Mucosa of rectum (tissue), 2 donors: ENCODE results near the gene DNER.
A peak's percentile ranks its signal among the peaks of the same experiment; 100 is the strongest.

ENCODE experiments used
- H3K27ac ChIP-seq, 2 donors: one replicate each; pipeline ENCODE4 v1.7.0; 2013; ENCODE audit warnings: inconsistent platforms in 2 of 2, low read depth in 2 of 2, low read length in 2 of 2
- H3K27me3 ChIP-seq, 2 donors: one replicate each; pipeline ENCODE4 v1.7.0; 2013; ENCODE audit warnings: low read length in 2 of 2; ENCODE audit not compliant: control insufficient read depth in 2 of 2, insufficient read depth in 2 of 2
- H3K36me3 ChIP-seq, 2 donors: one replicate each; pipeline ENCODE4 v1.7.0; 2013; ENCODE audit warnings: low read length in 2 of 2; ENCODE audit not compliant: control insufficient read depth in 2 of 2, insufficient read depth in 2 of 2
- H3K4me1 ChIP-seq, 2 donors: one replicate each; pipeline ENCODE4 v1.7.0; 2013; ENCODE audit warnings: low read length in 2 of 2, mild to moderate bottlenecking in 1 of 2; ENCODE audit not compliant: control insufficient read depth in 2 of 2, insufficient read depth in 2 of 2
- H3K4me3 ChIP-seq, 2 donors: one replicate each; pipeline ENCODE4 v1.7.0; 2013; ENCODE audit warnings: low read length in 2 of 2
- H3K9ac ChIP-seq, 2 donors: one replicate each; pipeline ENCODE4 v1.7.0; 2013; ENCODE audit warnings: low read length in 2 of 2, low read depth in 1 of 2, mild to moderate bottlenecking in 1 of 2
- H3K9me3 ChIP-seq, 2 donors: one replicate each; pipeline ENCODE4 v1.7.0; 2013; ENCODE audit warnings: low read length in 2 of 2; ENCODE audit not compliant: control insufficient read depth in 2 of 2
- donor health status: healthy.
- donor health status: Normal muscosa, but diverticular disease.

DNER gene

DNA sequence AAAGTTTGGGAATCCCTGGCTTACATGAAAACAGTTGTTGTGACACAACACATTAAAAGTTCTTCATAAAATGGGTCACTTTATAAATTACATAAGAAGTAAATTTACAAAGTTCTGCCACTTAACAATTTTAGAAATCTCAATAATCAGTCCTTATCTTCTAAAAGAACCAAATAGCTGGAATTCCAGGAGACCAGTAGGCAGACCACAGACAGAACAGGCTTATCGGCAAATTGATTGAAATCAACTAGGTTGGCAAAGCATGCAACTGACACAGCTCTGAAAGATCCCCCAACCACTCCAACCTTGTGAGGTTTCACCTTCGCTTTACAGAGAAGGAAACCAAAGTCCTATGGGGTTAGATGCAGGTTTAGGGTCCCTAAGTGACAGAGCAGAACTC is 103.0 kb downstream of the DNER start:
- Histone ChIP-seq H3K4me1 (no peaks in the 10 kb centered on the region), H3K27ac (no peak overlapping the region), H3K9me3 (no peaks in the 10 kb centered on the region), H3K4me3 (no peak overlapping the region), H3K9ac (no peak overlapping the region), H3K36me3 (no peaks in the 10 kb centered on the region), H3K27me3 (no peaks in the 10 kb centered on the region)

DNA sequence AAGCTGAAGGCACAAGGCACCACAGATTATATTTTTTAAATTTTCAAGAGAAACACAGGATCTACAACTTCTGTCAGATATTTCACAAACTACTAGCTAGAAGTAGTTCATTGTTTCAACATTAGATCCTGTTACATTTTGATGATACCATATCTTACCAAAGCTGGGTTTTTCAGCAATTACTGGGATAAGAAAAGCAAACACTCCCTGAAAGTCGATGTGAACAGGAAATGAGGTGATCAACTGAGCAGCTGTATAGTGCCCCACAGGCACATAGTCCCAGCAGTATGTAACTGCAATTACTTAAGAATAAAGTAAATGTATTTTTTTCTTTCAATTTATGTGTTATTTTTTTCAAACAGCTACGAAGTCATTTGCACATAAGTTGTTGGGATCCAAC is 103.5 kb downstream of the DNER start:
- no peaks in the 10 kb centered on the region for H3K4me1 ChIP-seq
- H3K27ac ChIP-seq: no peak overlapping the region
- H3K9ac ChIP-seq: no peak overlapping the region
- H3K9me3 ChIP-seq: no peaks in the 10 kb centered on the region
- no peak overlapping the region for H3K4me3 ChIP-seq
- H3K27me3 ChIP-seq: no peaks in the 10 kb centered on the region
- H3K36me3 ChIP-seq: no peaks in the 10 kb centered on the region

DNA sequence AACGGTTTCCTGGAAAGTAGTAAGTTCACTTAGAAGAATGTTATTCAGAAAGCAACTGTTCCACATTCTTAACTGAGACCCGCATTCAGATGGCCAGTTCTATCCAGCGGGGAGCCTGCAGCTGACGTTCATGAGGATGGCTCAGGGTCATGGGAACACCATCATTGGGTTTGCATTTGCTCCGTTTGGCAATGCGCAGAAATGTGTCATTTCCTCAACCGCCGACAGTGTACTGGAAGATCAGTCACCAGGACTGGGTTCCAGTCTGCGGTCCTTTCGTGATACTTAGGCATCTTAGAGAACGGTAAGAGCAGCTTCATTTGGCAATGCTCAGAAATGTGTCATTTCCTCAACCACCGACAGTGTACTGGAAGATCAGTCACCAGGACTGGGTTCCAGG is 104.0 kb downstream of the DNER start:
- Histone ChIP-seq H3K9me3 (no peaks in the 10 kb centered on the region), H3K4me1 (no peaks in the 10 kb centered on the region), H3K4me3 (no peak overlapping the region), H3K36me3 (no peaks in the 10 kb centered on the region), H3K27ac (no peak overlapping the region), H3K9ac (no peak overlapping the region), H3K27me3 (no peaks in the 10 kb centered on the region)

DNA sequence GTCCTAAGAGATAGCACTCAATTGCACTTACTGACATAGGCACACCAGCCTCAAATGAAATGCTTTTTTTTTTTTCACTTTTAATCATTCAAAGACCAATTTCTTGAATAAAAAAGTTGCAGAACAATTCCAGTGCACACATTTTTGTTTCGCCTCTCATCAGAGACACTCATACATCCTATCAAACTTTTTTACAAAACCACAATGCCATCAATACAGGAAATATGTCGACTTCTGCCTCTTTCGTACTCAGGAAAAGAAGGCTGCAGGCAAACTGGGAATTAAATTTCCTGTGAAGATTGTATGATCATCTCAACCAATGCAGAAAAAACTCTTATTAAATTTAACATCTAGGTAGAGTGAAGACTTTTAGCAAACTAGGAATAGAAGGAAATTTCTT is 112.4 kb downstream of the DNER start:
- Histone ChIP-seq H3K27ac (no peak overlapping the region), H3K4me3 (no peak overlapping the region), H3K4me1 (no peaks in the 10 kb centered on the region), H3K27me3 (no peaks in the 10 kb centered on the region), H3K9ac (no peak overlapping the region), H3K36me3 (no peaks in the 10 kb centered on the region), H3K9me3 (no peaks in the 10 kb centered on the region)

DNA sequence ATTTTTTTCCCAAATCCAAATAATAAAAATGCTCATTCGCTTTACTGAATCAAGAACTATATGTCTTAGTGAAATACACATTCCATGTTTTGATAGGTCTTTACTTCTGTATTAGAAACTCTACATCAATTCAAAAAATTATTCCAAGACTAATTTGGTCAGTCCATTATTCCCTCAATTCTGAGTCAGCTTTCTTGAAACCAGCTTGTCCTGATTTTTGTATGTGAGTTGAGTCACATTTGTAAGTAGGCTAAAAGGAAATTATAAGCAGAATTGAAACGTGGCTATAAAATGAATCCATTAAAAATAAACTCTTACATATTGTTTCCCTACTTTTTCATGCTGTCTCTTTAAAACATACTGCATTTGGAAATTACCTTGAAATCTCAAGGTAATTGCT is 113.0 kb downstream of the DNER start:
- Histone ChIP-seq H3K4me1 (no peaks in the 10 kb centered on the region), H3K36me3 (no peaks in the 10 kb centered on the region), H3K9ac (no peak overlapping the region), H3K9me3 (no peaks in the 10 kb centered on the region), H3K4me3 (no peak overlapping the region), H3K27me3 (no peaks in the 10 kb centered on the region), H3K27ac (no peak overlapping the region)

DNA sequence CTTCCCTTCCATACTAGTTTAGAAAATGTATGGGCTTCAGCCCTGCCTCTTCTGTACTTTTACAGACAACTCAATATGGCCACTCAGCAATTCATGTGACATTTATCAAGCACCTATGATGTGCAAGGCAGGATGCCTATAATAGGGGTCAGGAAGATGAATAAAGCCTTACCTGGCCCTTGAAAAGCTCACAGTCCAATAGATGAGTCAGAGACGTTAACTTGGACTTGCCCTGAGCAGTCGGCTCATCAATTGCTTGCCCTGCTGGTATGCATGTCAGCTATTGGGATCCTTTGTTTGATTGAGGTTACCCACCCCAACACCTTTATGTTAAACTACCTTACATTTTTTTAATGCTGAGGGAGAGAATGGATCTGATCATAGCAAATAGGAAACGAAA is 116.1 kb downstream of the DNER start:
- Histone ChIP-seq H3K36me3 (no peaks in the 10 kb centered on the region), H3K4me1 (no peaks in the 10 kb centered on the region), H3K9me3 (no peaks in the 10 kb centered on the region), H3K27me3 (no peaks in the 10 kb centered on the region), H3K27ac (no peak overlapping the region), H3K4me3 (no peak overlapping the region), H3K9ac (no peak overlapping the region)

DNA sequence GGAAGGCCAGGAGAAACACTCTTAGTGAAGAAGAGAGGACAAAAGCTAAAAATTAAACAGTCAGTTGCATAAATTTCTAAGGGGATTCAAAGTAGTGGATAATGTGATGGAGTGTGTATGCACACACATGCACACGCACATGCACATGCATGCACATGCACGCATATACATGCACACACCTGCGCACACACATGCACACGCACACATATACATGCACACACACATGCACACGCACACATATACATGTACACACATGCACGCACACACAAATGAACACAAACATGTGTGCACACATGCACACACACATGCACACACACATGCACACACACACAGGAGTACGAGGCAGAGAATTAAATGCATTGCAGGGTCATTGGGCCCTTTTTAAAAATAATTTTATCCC is 117.6 kb downstream of the DNER start:
- Histone ChIP-seq H3K27ac (no peak overlapping the region), H3K9me3 (no peaks in the 10 kb centered on the region), H3K4me1 (no peaks in the 10 kb centered on the region), H3K36me3 (no peaks in the 10 kb centered on the region), H3K27me3 (no peaks in the 10 kb centered on the region), H3K9ac (no peak overlapping the region), H3K4me3 (no peak overlapping the region)

DNA sequence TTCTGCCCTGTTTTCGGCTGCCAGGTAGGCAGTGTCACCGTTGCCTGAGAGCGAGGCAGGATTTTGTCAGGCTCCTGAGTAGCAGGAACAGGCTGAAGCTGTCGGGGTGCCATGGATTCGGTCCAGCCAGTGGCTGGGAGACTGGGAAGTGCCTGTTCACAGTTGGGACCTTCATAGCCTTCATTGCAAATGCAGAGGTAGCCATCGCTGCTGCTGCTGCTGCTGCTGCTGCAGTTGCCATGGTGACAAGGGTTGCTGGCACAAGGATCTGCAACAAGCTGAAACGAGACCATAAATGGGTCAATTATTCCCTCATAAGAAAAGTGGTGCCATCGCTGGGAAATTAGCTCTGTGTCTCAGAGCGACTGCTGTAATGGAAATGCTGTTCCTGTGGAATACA is 122.7 kb downstream of the DNER start:
- Histone ChIP-seq H3K36me3 (no peaks in the 10 kb centered on the region), H3K9ac (no peak overlapping the region), H3K9me3 (no peaks in the 10 kb centered on the region), H3K27me3 (no peaks in the 10 kb centered on the region), H3K27ac (no peak overlapping the region), H3K4me3 (no peak overlapping the region), H3K4me1 (no peaks in the 10 kb centered on the region)

DNA sequence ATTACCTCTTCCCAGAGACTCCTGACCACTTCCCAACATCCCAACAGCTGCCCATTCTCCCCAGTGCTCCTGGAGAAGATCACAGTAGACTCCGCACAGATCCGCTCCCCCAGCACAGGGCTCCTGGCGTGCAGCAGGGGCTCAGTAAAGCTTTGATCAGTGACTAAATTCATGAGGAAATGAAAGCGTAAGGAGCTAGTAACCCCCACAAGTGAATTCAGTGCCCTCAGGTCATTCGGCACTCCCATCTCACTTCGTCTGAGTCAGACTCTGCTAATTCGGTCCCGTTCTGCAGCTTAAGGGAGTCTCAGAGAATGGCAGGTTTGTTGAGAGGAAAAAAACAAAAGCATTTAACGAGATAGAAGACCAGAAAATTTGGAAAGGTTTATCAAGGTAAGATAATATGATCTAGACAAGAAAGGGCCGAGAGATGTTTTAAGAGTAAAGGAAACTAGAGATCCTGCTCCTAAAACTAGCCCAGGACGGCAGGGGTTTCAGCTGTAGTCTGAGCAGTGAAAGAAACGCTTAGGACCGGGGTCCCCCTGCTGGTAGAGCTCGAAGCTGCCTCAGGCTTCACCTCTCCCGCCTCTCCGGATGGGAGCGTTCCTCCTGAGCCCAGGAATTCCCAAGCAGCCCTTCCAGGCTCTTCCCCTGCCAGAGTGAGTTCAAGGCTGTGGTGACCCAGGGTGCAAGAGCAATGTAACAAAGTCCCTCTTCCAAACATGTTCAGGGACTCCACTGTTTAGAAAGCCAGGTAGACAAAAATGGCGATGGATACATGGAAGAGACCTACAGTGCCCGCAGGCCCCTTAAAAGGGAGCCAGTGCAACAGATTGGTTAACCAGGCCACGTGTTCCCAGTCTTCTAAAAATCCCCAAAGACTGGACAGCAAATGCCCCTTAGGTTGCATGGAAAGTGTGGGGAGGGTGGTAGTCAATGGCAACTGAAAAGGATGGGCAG is 127.3 kb downstream of the DNER start:
- Histone ChIP-seq H3K4me1 (no peaks in the 10 kb centered on the region), H3K27ac (no peak overlapping the region), H3K36me3 (no peaks in the 10 kb centered on the region), H3K9ac (no peak overlapping the region), H3K4me3 (peak overlapping the region in 1 of 2 donors; percentile 14), H3K27me3 (no peaks in the 10 kb centered on the region), H3K9me3 (no peaks in the 10 kb centered on the region)

DNA sequence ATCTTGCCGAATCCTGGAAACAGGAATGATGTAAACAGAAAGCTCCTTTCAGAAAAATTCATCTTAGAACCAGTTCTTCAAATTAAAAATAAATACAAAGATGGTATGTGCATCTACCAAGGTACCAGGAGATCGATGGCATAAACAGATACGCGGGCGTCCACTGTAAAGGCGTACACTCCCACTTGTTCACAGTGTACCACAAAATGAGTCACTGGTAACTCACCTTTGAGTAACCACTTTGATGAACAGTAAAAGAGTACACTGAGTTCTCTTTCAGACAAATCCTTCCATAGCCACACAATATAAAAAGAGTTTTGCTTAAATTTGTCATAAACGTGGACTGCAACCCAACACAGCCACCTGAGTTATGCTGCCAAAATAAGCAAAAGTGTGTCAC is 128.3 kb downstream of the DNER start:
- Histone ChIP-seq H3K27ac (no peak overlapping the region), H3K36me3 (no peaks in the 10 kb centered on the region), H3K9me3 (no peaks in the 10 kb centered on the region), H3K27me3 (no peaks in the 10 kb centered on the region), H3K9ac (no peak overlapping the region), H3K4me1 (no peaks in the 10 kb centered on the region), H3K4me3 (no peak overlapping the region)
